GM12874 (cell line): ENCODE data around the gene CMC4.

ENCODE experiments used
- CTCF ChIP-seq: IDR thresholded peaks from 2 replicates; pipeline ENCODE4 v1.5.1; 2011; ENCODE audit warnings: low read depth, mild to moderate bottlenecking, control low read depth, low read length, moderate library complexity; ENCODE audit not compliant: insufficient read depth

CMC4 gene

GRCh38 chrX:155086961-155087735 is 16.2 kb upstream of the CMC4 start:
- TF ChIP-seq CTCF = no peak

- TF ChIP-seq CTCF = peak; percentile 43
Measured at GRCh38 chrX:155086202-155086840, 15.4 kb upstream of the CMC4 start.

GRCh38 chrX:155071694-155072280 is 851 bp upstream of the CMC4 start:
- no peak for TF ChIP-seq CTCF

- no peak for TF ChIP-seq CTCF
Measured at GRCh38 chrX:155070663-155070974, 317 bp downstream of the CMC4 start.

- no peak for TF ChIP-seq CTCF
Measured at GRCh38 chrX:155070038-155070437, 898 bp downstream of the CMC4 start.

GRCh38 chrX:155069414-155069813 is 1.5 kb downstream of the CMC4 start:
- TF ChIP-seq CTCF = no peak

GRCh38 chrX:155068165-155068564 is 2.8 kb downstream of the CMC4 start:
- no peak for TF ChIP-seq CTCF
